ENCODE data around the gene EIF3L.

EIF3L gene

GRCh38 chr22:37808294-37808657 lies 40.9 kb upstream of the EIF3L start:
- no peak for DNase-seq
- no peak for TF ChIP-seq CTCF (IDR thresholded peaks at IDR 0.05; ENCODE audit: low read depth, low read length)
- H3K27me3 ChIP-seq: no peaks in the 10 kb centered on the region

GRCh38 chr22:37809672-37810333 lies 39.4 kb upstream of the EIF3L start:
- DNase-seq: no peak
- TF ChIP-seq CTCF (IDR thresholded peaks at IDR 0.05; ENCODE audit: low read depth, low read length): no peak
- no peak overlapping the region for H3K4me3 ChIP-seq (ENCODE audit: low read depth, low read length)

More at GRCh38 chr22:37808294-37808657, 40.9 kb upstream of the EIF3L start:
- Histone ChIP-seq H3K9me3 (no peaks in the 10 kb centered on the region), H3K36me3 (no peaks in the 10 kb centered on the region), H3K4me1 (peaks cover 2% of the 10 kb centered on the region; the same call in 1 of the 2 replicates), H3K4me3 (ENCODE audit: low read depth, low read length) (peak overlapping the region; percentile 96)

GRCh38 chr22:37811867-37812266 lies 37.4 kb upstream of the EIF3L start:
- no peak for TF ChIP-seq CTCF (IDR thresholded peaks at IDR 0.05; ENCODE audit: low read depth, low read length)
- no peak for DNase-seq

More at GRCh38 chr22:37809672-37810333, 39.4 kb upstream of the EIF3L start:
- H3K36me3 ChIP-seq: no peaks in the 10 kb centered on the region
- no peaks in the 10 kb centered on the region for H3K9me3 ChIP-seq
- H3K27me3 ChIP-seq: no peaks in the 10 kb centered on the region
- H3K4me1 ChIP-seq: no peaks in the 10 kb centered on the region

GRCh38 chr22:37812869-37813678 lies 36.1 kb upstream of the EIF3L start:
- H3K36me3 ChIP-seq: no peaks in the 10 kb centered on the region
- no peaks in the 10 kb centered on the region for H3K27me3 ChIP-seq
- H3K9me3 ChIP-seq: no peaks in the 10 kb centered on the region
- H3K4me3 ChIP-seq (ENCODE audit: low read depth, low read length): no peak overlapping the region
- no peak for DNase-seq
- TF ChIP-seq CTCF (IDR thresholded peaks at IDR 0.05; ENCODE audit: low read depth, low read length): no peak
- H3K4me1 ChIP-seq: no peaks in the 10 kb centered on the region

More at GRCh38 chr22:37811867-37812266, 37.4 kb upstream of the EIF3L start:
- no peaks in the 10 kb centered on the region for H3K9me3 ChIP-seq
- no peaks in the 10 kb centered on the region for H3K27me3 ChIP-seq
- no peaks in the 10 kb centered on the region for H3K36me3 ChIP-seq
- no peaks in the 10 kb centered on the region for H3K4me1 ChIP-seq
- H3K4me3 ChIP-seq (ENCODE audit: low read depth, low read length): no peak overlapping the region

- H3K4me3 ChIP-seq (ENCODE audit: low read depth, low read length): no peak overlapping the region
- no peaks in the 10 kb centered on the region for H3K9me3 ChIP-seq
- no peaks in the 10 kb centered on the region for H3K4me1 ChIP-seq
- DNase-seq: no peak
- H3K36me3 ChIP-seq: no peaks in the 10 kb centered on the region
- H3K27me3 ChIP-seq: no peaks in the 10 kb centered on the region
- no peak for TF ChIP-seq CTCF (IDR thresholded peaks at IDR 0.05; ENCODE audit: low read depth, low read length)
These were observed 33.6 kb upstream of the EIF3L start for GRCh38 chr22:37815593-37815992.
